Suprapubic skin (tissue), 4 donors: Measurements from ENCODE around the gene MIA. TPM values are rescaled to one million over a fixed set of nuclear protein-coding genes. Genes with fewer than 3 reads are reported as not detected.
"Not testable (repeated sequence)": the region's sequence is repeated elsewhere in the genome, so short reads cannot be mapped to it uniquely, and the experiment has no call there.

ENCODE experiments used
- DNase-seq, 2 donors: peaks; one replicate each; pipeline ENCODE4 v3.0.0-alpha.2; 2019; ENCODE audit warnings: low spot score in 2 of 2
- H3K27ac ChIP-seq: fragments of 200-600 bp; sonication (generic); one replicate; pipeline ENCODE4 v1.5.1; 2019
- H3K27me3 ChIP-seq: fragments of 200-600 bp; sonication (generic); one replicate; pipeline ENCODE4 v1.5.1; 2019
- H3K36me3 ChIP-seq: fragments of 200-600 bp; sonication (generic); one replicate; pipeline ENCODE4 v1.5.1; 2019
- H3K4me1 ChIP-seq: fragments of 200-600 bp; sonication (generic); one replicate; pipeline ENCODE4 v1.5.1; 2019
- H3K4me3 ChIP-seq: fragments of 200-600 bp; sonication (generic); one replicate; pipeline ENCODE4 v1.5.1; 2019; ENCODE audit warnings: mild to moderate bottlenecking
- H3K9me3 ChIP-seq: fragments of 200-600 bp; sonication (generic); one replicate; pipeline ENCODE4 v1.5.1; 2019
- EP300 ChIP-seq: sonication (generic); formaldehyde crosslinking; IDR thresholded peaks from one replicate; pipeline ENCODE4 v1.6.1; 2017; ENCODE audit warnings: antibody characterized with exemption
- POLR2A ChIP-seq, 2 donors: fragments of 450-650 bp; IDR thresholded peaks; one replicate each; pipeline ENCODE4 v1.6.1; 2017; ENCODE audit warnings: antibody characterized with exemption in 2 of 2, mild to moderate bottlenecking in 2 of 2, moderate library complexity in 2 of 2
- POLR2AphosphoS5 ChIP-seq, 3 donors: sonication (generic); formaldehyde crosslinking; IDR thresholded peaks; one replicate each; pipeline ENCODE4 v1.6.1; 2017; ENCODE audit warnings: antibody characterized with exemption in 3 of 3
- WGBS: methylation state at CpG from one replicate; pipeline ENCODE4 v1.1.5; 2018; 5-methylcytosine and 5-hydroxymethylcytosine counted together
- total RNA-seq, 4 donors: library from RNA; depleted of rRNA; stranded (reverse); fragments of >200 nt; gene quantifications; one replicate each; pipeline ENCODE4 v1.1.0, GENCODE V29; 2016
- TF ChIP-seq, protein P1 (sequence below), 2 donors: fragments of 200-600 bp in 1 of 2; fragments of 450-650 bp in 1 of 2; sonication (generic) in 1 of 2; IDR thresholded peaks; one replicate each; pipeline ENCODE4 v1.5.1; 2016 to 2019; ENCODE audit warnings: antibody characterized with exemption in 2 of 2, mild to moderate bottlenecking in 1 of 2, moderate library complexity in 1 of 2

Gene MIA
- total RNA-seq, 4 donors from 2014 or later: 4.8 to 15.1 (median 9.9) TPM

DNA sequence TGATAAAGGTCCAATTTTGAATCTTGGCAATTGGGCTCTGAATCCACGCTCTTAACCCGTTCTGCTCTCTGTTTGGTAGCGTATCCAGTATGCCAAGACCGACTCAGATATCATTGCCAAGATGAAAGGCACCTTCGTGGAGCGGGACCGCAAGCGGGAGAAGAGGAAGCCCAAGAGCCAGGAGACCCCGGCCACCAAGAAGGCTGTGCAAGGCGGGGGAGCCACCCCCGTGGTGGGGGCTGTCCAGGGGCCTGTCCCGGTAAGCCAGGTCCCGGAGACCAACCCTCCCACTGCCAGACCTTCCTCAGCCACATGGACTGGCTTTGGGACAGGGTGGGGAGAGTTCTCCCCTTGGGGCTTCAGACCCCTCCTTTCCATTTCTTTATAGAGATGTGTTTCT is 16.0 kb upstream of the MIA start:
- TF ChIP-seq, protein P1, sequence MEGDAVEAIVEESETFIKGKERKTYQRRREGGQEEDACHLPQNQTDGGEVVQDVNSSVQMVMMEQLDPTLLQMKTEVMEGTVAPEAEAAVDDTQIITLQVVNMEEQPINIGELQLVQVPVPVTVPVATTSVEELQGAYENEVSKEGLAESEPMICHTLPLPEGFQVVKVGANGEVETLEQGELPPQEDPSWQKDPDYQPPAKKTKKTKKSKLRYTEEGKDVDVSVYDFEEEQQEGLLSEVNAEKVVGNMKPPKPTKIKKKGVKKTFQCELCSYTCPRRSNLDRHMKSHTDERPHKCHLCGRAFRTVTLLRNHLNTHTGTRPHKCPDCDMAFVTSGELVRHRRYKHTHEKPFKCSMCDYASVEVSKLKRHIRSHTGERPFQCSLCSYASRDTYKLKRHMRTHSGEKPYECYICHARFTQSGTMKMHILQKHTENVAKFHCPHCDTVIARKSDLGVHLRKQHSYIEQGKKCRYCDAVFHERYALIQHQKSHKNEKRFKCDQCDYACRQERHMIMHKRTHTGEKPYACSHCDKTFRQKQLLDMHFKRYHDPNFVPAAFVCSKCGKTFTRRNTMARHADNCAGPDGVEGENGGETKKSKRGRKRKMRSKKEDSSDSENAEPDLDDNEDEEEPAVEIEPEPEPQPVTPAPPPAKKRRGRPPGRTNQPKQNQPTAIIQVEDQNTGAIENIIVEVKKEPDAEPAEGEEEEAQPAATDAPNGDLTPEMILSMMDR (IDR thresholded peaks at IDR 0.05): no peak
- TF ChIP-seq POLR2AphosphoS5 (IDR thresholded peaks at IDR 0.05) (no peak), EP300 (no peak), POLR2A (IDR thresholded peaks at IDR 0.05) (no peak)
- peaks cover 26% of the 10 kb centered on the region for H3K4me1 ChIP-seq

DNA sequence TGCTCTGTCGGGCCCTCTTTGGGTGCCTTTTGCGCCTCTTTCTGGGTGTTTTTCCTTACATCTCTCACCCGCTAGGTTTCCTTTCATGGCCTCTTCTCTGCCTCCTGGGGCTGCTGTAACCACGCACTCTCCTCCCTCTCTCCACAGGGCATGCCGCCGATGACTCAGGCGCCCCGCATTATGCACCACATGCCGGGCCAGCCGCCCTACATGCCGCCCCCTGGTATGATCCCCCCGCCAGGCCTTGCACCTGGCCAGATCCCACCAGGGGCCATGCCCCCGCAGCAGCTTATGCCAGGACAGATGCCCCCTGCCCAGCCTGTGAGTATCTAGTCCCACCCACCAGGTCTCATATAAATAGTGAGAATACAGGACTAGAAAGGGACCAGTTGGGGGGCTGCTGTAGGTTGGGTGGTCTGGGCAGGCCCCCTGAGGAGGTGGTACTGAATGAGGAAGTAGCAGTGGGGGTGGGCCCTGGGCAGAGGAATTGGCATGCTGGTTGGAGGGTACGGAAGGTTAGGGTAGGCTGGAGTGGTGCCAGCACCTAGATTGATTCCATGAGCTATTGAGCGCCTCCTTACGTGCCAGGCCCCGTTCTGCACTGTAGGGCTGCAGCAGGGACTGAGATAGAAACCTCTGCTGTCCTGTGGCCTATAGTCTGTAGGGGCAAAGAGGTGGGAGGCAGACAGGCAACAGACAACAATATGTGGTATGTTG is 12.4 kb upstream of the MIA start:
- no peaks in the 10 kb centered on the region for H3K4me1 ChIP-seq
- H3K4me3 ChIP-seq: no peak overlapping the region
- TF ChIP-seq POLR2AphosphoS5 (IDR thresholded peaks at IDR 0.05): no peak
- TF ChIP-seq EP300: no peak
- TF ChIP-seq, protein P1 (IDR thresholded peaks at IDR 0.05): no peak
- no peaks in the 10 kb centered on the region for H3K9me3 ChIP-seq
- no peaks in the 10 kb centered on the region for H3K27me3 ChIP-seq
- H3K36me3 ChIP-seq: peaks cover 88% of the 10 kb centered on the region
- H3K27ac ChIP-seq: no peak overlapping the region
- DNase-seq: no peak
- 87% methylated on average over 17 of the region's 17 CpGs for WGBS

More for the DNA sequence above, 16.0 kb upstream of the MIA start:
- Histone ChIP-seq H3K4me3 (no peak overlapping the region), H3K27ac (no peak overlapping the region), H3K36me3 (peaks cover 71% of the 10 kb centered on the region), H3K27me3 (no peaks in the 10 kb centered on the region), H3K9me3 (no peaks in the 10 kb centered on the region)
- DNase-seq: no peak
- WGBS: 91% methylated on average over 9 of the region's 13 CpGs

DNA sequence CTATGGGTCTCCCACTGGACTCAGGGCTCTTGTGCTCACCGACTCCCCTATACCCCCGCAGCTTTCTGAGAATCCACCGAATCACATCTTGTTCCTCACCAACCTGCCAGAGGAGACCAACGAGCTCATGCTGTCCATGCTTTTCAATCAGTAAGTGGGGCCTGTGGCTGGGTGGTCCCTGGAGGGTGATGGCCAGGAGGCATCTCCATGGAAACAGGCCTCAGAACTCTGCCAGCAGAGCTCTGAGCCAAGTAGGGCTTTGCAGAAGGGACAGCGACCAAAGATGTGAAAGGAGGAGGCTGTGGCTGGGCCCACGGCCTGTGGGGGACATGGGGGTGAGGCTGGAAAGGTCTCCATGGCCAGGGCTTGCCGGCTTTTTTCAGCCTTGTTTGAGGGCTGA is 11.8 kb upstream of the MIA start:
- no peaks in the 10 kb centered on the region for H3K27me3 ChIP-seq
- WGBS: 94% methylated on average over 7 of the region's 7 CpGs
- H3K36me3 ChIP-seq: peaks cover 82% of the 10 kb centered on the region
- no peak overlapping the region for H3K4me3 ChIP-seq
- DNase-seq: no peak
- no peak overlapping the region for H3K27ac ChIP-seq
- H3K4me1 ChIP-seq: no peaks in the 10 kb centered on the region
- H3K9me3 ChIP-seq: no peaks in the 10 kb centered on the region
- TF ChIP-seq, protein P1 (IDR thresholded peaks at IDR 0.05): no peak
- no peak for TF ChIP-seq POLR2AphosphoS5 (IDR thresholded peaks at IDR 0.05)
- TF ChIP-seq EP300: no peak
- no peak for TF ChIP-seq POLR2A (IDR thresholded peaks at IDR 0.05)

DNA sequence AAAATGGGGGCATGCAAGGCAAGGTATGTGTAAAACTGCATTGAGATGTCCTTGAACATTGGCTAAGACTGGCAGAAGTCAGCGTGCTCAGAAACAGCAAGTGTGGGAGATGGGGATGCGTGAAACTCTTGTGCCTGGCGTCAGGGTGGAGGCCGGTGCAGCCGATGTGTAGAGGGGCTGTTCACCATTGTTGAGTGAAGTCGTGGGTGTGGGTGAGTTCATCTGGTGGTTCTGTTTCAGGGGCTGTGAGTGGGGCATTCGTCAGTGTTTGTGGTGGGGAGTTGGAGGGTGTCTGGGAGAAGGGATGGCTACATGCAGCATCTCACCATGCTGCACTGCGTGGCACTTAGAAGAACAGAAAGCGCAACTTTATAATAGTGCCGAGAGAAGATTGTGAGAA is 11.4 kb upstream of the MIA start:
- DNase-seq: no peak
- Histone ChIP-seq H3K27ac (no peak overlapping the region), H3K36me3 (peaks cover 78% of the 10 kb centered on the region), H3K4me1 (no peaks in the 10 kb centered on the region), H3K27me3 (no peaks in the 10 kb centered on the region), H3K4me3 (no peak overlapping the region), H3K9me3 (no peaks in the 10 kb centered on the region)
- 91% methylated on average over 10 of the region's 10 CpGs for WGBS
- TF ChIP-seq EP300 (no peak), POLR2A (IDR thresholded peaks at IDR 0.05) (no peak), POLR2AphosphoS5 (IDR thresholded peaks at IDR 0.05) (no peak)
- TF ChIP-seq, protein P1 (IDR thresholded peaks at IDR 0.05): no peak

DNA sequence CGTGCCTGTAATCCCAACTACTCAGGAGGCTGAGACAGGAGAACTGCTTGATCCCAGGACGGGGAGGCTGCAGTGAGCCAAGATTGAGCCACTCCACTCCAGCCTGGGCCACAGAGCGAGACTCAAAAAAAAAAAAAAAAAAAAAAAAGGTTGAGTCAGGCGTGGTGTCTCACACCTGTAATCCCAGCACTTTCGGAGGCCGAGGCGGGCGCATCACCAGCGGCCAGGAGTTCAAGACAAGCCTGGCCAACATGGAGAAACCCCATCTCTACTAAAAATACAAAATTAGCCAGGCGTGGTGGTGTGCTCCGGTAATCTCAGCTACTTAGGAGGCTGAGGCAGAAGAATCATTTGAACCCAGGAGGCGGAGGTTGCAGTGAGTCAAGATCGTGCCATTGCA is 8.9 kb upstream of the MIA start:
- H3K27ac ChIP-seq, H3K27me3 ChIP-seq, H3K4me1 ChIP-seq, DNase-seq, H3K9me3 ChIP-seq, H3K4me3 ChIP-seq: not testable (repeated sequence)
- WGBS: 96% methylated on average over 13 of the region's 13 CpGs
- peaks cover 53% of the 10 kb centered on the region for H3K36me3 ChIP-seq

DNA sequence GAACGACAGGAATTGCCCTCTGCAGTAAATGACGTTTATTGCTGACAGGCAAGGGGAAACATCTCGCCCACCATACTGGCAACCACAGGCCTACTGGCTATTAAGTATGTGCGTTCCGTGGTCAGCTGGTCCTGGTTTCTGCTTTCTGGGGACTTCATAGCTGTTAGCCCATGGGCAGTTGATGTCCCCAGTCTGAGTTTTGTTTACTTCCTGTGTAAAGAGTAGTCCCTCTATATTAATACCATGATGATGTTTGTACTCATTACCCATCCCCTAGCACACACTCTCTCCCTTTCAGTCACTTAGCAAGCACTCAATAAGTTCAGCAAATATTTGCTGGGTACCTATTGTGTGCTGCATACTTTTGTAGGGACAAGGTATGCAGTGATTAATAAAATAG is 6.5 kb upstream of the MIA start:
- H3K4me1 ChIP-seq: no peaks in the 10 kb centered on the region
- no peak overlapping the region for H3K4me3 ChIP-seq
- H3K36me3 ChIP-seq: peaks cover 29% of the 10 kb centered on the region
- no peaks in the 10 kb centered on the region for H3K27me3 ChIP-seq
- WGBS: 72% methylated on average over 5 of the region's 5 CpGs
- peaks cover 3% of the 10 kb centered on the region for H3K9me3 ChIP-seq
- DNase-seq: no peak
- H3K27ac ChIP-seq: no peak overlapping the region
- TF ChIP-seq EP300: no peak
- TF ChIP-seq, protein P1 (IDR thresholded peaks at IDR 0.05): no peak
- TF ChIP-seq POLR2A (IDR thresholded peaks at IDR 0.05): no peak
- TF ChIP-seq POLR2AphosphoS5 (IDR thresholded peaks at IDR 0.05): no peak

DNA sequence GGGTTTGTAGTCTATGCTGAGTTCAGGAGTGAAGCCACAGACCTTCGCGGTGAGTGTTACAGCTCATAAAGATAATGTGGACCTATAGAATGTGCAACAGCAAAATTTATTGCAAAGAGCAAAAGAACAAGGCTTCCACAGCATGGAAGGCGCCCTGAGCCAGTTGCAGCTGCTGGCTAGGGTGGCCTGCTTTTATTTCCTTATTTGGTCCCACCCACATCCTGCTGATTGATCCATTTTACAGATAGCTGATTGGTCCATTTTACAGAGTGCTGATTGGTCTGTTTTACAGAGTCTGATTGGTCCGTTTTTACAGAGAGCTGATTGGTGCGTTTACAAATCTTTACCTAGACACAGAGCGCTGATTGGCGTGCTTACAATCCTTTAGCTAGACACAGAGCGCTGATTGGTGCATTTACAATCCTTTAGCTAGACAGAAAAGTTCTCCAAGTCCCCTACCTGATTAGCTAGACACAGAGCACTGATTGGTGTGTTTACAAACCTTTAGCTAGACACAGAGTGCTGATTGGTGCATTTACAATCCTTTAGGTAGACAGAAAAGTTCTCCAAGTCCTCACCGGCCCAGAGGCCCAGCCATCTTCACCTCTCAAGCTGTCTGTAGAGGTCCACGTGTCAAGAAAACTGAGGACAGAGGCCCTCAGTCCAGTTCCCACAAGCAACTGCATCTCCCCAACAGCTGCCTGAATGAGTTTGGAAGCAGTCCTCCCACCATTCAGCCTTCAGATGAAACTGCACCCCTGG is 4.0 kb upstream of the MIA start:
- H3K4me1 ChIP-seq, H3K27ac ChIP-seq, H3K9me3 ChIP-seq, H3K36me3 ChIP-seq, H3K4me3 ChIP-seq, H3K27me3 ChIP-seq, DNase-seq: not testable (repeated sequence)
- 90% methylated on average over 10 of the region's 10 CpGs for WGBS
